Tibial nerve (tissue), 3 donors: ENCODE measurements around the gene C1QTNF9.

Source experiments
- POLR2A ChIP-seq, 2 donors: fragments of 450-650 bp; IDR thresholded peaks; one replicate each; pipeline ENCODE4 v1.6.1; 2017; ENCODE audit warnings: antibody characterized with exemption in 2 of 2, mild to moderate bottlenecking in 2 of 2, moderate library complexity in 2 of 2
- TF ChIP-seq, protein P1 (sequence below), 5 experiments: fragments of 200-600 bp in 3 of 5; fragments of 450-650 bp in 2 of 5; sonication (generic) in 3 of 5; IDR thresholded peaks; one replicate each; pipeline ENCODE4 v1.5.1; 2016 to 2019; ENCODE audit warnings: antibody characterized with exemption in 5 of 5, mild to moderate bottlenecking in 3 of 5, moderate library complexity in 2 of 5

- TF ChIP-seq, protein P1, sequence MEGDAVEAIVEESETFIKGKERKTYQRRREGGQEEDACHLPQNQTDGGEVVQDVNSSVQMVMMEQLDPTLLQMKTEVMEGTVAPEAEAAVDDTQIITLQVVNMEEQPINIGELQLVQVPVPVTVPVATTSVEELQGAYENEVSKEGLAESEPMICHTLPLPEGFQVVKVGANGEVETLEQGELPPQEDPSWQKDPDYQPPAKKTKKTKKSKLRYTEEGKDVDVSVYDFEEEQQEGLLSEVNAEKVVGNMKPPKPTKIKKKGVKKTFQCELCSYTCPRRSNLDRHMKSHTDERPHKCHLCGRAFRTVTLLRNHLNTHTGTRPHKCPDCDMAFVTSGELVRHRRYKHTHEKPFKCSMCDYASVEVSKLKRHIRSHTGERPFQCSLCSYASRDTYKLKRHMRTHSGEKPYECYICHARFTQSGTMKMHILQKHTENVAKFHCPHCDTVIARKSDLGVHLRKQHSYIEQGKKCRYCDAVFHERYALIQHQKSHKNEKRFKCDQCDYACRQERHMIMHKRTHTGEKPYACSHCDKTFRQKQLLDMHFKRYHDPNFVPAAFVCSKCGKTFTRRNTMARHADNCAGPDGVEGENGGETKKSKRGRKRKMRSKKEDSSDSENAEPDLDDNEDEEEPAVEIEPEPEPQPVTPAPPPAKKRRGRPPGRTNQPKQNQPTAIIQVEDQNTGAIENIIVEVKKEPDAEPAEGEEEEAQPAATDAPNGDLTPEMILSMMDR (IDR thresholded peaks at IDR 0.05), result no peak
- no peak for TF ChIP-seq POLR2A (IDR thresholded peaks at IDR 0.05)
Measured at GRCh38 chr13:24340608-24340955, 31.2 kb downstream of the C1QTNF9 start.
